ENCODE measurements around the gene COL6A3.

- TF ChIP-seq POLR2AphosphoS5 (IDR thresholded peaks at IDR 0.05), result no peak
- TF ChIP-seq, protein P1, sequence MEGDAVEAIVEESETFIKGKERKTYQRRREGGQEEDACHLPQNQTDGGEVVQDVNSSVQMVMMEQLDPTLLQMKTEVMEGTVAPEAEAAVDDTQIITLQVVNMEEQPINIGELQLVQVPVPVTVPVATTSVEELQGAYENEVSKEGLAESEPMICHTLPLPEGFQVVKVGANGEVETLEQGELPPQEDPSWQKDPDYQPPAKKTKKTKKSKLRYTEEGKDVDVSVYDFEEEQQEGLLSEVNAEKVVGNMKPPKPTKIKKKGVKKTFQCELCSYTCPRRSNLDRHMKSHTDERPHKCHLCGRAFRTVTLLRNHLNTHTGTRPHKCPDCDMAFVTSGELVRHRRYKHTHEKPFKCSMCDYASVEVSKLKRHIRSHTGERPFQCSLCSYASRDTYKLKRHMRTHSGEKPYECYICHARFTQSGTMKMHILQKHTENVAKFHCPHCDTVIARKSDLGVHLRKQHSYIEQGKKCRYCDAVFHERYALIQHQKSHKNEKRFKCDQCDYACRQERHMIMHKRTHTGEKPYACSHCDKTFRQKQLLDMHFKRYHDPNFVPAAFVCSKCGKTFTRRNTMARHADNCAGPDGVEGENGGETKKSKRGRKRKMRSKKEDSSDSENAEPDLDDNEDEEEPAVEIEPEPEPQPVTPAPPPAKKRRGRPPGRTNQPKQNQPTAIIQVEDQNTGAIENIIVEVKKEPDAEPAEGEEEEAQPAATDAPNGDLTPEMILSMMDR (IDR thresholded peaks at IDR 0.05), result no peak
- TF ChIP-seq POLR2A (IDR thresholded peaks at IDR 0.05), result no peak
Observed at GRCh38 chr2:237433920-237434676, 20.1 kb upstream of the COL6A3 start.

Data from prostate gland (tissue), 2 donors.